NCI-H2227 (cell line): Measurements from ENCODE around the gene B4GALT3.
A peak's percentile ranks its signal among the peaks of the same experiment; 100 is the strongest.

ENCODE experiments used
- DNase-seq: peaks from one replicate; lab custom pipeline; 2025; ENCODE audit not compliant: unreplicated experiment; lab: John Stamatoyannopoulos, UW

B4GALT3 gene

GRCh38 chr1:161206411-161207140 lies 29.3 kb upstream of the B4GALT3 start:
- DNase-seq: no peak

- peak; percentile 99 for DNase-seq
Measured at GRCh38 chr1:161201836-161202712, 24.8 kb upstream of the B4GALT3 start, which contains the start of gene NDUFS2. TSS of gene NDUFS2 (plus strand) at chr1:161202367. CDS start at chr1:161202386, 19 bp downstream.

- DNase-seq: no peak
Measured at GRCh38 chr1:161200992-161201835, 23.9 kb upstream of the B4GALT3 start.

GRCh38 chr1:161200421-161200991 lies 23.2 kb upstream of the B4GALT3 start:
- no peak for DNase-seq

- no peak for DNase-seq
Measured at GRCh38 chr1:161199506-161200139, 22.3 kb upstream of the B4GALT3 start.

GRCh38 chr1:161198897-161199431 lies 21.7 kb upstream of the B4GALT3 start, which contains the start of gene ADAMTS4:
TSS of gene ADAMTS4 (minus strand) at chr1:161199054. CDS start at chr1:161198627, 427 bp downstream.
- no peak for DNase-seq

GRCh38 chr1:161198194-161198896 lies 21.0 kb upstream of the B4GALT3 start:
- DNase-seq: peak; percentile 43

GRCh38 chr1:161197560-161198193 lies 20.4 kb upstream of the B4GALT3 start:
- DNase-seq: no peak

- DNase-seq: no peak
Measured at GRCh38 chr1:161196521-161197451, 19.5 kb upstream of the B4GALT3 start.

GRCh38 chr1:161196111-161196510 lies 18.8 kb upstream of the B4GALT3 start:
- no peak for DNase-seq

- no peak for DNase-seq
Measured at GRCh38 chr1:161195171-161195570, 17.9 kb upstream of the B4GALT3 start.

GRCh38 chr1:161193561-161194235 lies 16.4 kb upstream of the B4GALT3 start:
- DNase-seq: no peak

GRCh38 chr1:161192476-161193465 lies 15.5 kb upstream of the B4GALT3 start:
- DNase-seq: peak; percentile 87

- no peak for DNase-seq
Measured at GRCh38 chr1:161191971-161192370, 14.7 kb upstream of the B4GALT3 start.

GRCh38 chr1:161190962-161191521 lies 13.7 kb upstream of the B4GALT3 start:
- DNase-seq: peak; percentile 35

- no peak for DNase-seq
Measured at GRCh38 chr1:161189036-161189435, 11.7 kb upstream of the B4GALT3 start.
